Measurements from ENCODE around the gene GINS1.

Gene GINS1

DNA sequence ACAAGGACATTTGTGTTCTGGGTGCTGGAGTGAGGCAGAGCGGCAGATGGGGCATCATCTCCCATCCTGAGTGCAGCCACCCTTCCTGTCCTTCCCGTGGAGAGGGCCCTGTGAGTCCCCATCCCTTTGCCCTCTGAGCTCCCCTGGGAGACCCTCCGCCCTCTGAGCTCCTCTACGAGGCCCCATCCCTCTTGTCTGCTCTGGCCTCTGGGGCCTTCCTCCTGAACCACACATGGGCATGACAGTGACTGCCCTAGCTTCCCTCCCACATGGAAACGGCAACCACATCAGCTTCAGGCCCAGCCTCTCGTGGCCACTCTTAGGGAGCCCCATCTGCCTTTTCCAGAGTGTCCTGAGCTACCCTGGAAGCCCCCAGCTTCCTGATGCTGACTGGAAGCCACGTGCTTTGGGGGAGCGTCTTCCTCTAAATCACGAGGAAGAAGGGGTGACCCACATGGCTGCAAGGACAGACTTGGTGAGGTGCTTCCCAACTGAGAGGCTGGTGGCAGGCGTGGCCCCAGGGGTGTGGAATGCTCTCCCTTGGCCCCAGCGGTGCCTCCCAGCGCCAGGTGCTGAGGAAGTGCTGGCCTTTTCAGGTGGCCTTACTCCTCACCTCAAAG, 52.6 kb downstream of the GINS1 start:
- TF ChIP-seq, protein P1, sequence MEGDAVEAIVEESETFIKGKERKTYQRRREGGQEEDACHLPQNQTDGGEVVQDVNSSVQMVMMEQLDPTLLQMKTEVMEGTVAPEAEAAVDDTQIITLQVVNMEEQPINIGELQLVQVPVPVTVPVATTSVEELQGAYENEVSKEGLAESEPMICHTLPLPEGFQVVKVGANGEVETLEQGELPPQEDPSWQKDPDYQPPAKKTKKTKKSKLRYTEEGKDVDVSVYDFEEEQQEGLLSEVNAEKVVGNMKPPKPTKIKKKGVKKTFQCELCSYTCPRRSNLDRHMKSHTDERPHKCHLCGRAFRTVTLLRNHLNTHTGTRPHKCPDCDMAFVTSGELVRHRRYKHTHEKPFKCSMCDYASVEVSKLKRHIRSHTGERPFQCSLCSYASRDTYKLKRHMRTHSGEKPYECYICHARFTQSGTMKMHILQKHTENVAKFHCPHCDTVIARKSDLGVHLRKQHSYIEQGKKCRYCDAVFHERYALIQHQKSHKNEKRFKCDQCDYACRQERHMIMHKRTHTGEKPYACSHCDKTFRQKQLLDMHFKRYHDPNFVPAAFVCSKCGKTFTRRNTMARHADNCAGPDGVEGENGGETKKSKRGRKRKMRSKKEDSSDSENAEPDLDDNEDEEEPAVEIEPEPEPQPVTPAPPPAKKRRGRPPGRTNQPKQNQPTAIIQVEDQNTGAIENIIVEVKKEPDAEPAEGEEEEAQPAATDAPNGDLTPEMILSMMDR (IDR thresholded peaks at IDR 0.05; ENCODE audit: extremely low read depth, insufficient read depth, missing control alignments), result no peak
- in situ Hi-C loops (cut with MboI; ENCODE audit: low pct_unique_long_range_greater_than_20kb, low sequenced_read_pairs, unreplicated experiment), result no loop called here
- peak; percentile 4 for DNase-seq (ENCODE audit: low spot score)

DNA sequence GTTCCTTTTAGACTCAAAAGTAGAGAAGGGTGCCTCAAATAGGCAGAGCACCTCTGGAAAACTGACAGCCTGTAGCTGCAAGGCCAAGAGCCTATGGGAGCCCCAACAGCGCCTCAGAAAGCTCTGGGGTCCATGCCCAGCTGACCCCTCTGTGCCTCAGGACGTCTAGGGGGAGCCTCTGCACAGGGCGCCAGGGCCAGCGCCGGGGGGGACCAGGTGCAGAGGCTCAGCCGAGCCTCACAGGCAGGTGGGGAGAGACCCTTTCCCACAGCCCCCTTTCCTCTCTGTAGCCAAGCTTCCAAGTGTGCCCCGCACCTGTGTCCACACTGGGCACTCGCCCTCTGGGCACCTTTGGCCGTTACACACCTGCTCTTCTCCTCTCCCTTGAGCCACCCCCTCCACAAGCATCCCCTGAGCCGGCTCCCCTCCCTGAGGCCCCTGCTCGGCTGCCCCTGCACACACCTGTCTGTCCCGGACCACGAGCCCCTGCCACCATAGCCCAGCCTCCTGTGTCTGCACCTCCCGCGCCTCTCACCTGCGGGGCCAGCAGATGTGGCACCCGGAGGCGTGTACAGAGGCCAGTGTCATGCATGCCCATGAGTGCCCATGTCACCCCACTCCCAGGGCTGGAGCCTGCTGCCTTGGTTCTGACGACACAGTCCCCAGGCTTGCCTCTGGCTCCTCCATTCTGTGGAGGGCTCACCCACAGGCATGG, 53.2 kb downstream of the GINS1 start:
- in situ Hi-C loops (cut with MboI; ENCODE audit: low pct_unique_long_range_greater_than_20kb, low sequenced_read_pairs, unreplicated experiment), result no loop called here
- no peak for DNase-seq (ENCODE audit: low spot score)
- TF ChIP-seq, protein P1 (IDR thresholded peaks at IDR 0.05; ENCODE audit: extremely low read depth, insufficient read depth, missing control alignments), result no peak

DNA sequence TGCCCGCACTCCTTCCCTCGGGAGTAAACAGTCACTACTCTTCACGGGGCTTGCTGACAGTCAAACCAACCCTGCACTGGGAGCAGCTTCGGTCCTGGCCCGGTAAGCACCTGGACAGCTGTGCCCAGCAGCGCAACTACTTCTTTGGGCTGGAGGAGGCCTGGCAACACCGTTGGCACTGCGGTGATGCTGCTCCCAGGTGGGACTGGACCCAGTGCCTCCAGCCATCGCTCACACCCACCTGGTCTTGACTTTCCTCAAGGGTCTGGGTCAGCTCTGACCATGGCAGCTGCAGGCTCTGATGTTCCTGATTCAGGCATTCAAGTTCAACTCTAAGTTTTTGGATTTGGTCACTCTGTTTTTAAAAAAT, 53.8 kb downstream of the GINS1 start:
- DNase-seq (ENCODE audit: low spot score), result no peak
- TF ChIP-seq, protein P1 (IDR thresholded peaks at IDR 0.05; ENCODE audit: extremely low read depth, insufficient read depth, missing control alignments), result no peak
- in situ Hi-C loops (cut with MboI; ENCODE audit: low pct_unique_long_range_greater_than_20kb, low sequenced_read_pairs, unreplicated experiment), result no loop called here

DNA sequence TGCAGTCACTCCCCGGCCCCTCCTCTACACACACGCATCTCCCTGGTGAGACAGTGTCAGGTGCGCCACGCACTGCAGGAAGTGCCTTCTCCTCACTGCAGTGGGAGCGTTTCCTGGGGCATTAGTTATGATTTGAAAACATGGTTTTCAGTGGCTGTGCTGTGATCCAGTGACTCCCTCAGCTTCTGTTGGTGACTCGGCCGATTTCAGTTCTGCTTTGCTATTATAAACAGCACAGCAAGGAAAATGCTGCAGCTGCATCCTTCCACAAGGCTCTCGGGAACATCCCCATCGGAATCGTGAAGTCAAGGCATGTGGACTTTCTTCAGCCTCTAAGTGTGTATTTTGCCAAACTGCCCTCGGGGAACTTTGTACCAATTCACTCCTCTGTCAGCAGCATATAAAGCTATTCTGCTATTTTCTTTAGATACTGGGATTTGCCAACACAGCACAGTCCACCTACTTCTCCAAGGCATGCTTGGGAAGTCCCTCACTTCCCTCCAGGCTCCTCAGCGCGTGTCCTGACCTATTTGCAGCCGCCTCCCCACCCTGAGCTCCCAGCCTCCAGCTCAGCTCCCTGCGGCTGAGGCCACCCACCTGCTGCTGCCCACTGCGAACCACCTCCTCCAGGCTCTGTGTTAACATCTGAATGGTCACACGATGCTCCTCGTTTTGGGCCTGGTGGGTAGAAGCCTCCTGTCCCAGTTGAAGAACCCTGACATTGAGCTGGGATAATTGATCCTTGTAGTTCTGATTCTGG, 54.5 kb downstream of the GINS1 start:
- in situ Hi-C loops (cut with MboI; ENCODE audit: low pct_unique_long_range_greater_than_20kb, low sequenced_read_pairs, unreplicated experiment), result no loop called here
- DNase-seq (ENCODE audit: low spot score), result peak; percentile 12
- TF ChIP-seq, protein P1 (IDR thresholded peaks at IDR 0.05; ENCODE audit: extremely low read depth, insufficient read depth, missing control alignments), result no peak

DNA sequence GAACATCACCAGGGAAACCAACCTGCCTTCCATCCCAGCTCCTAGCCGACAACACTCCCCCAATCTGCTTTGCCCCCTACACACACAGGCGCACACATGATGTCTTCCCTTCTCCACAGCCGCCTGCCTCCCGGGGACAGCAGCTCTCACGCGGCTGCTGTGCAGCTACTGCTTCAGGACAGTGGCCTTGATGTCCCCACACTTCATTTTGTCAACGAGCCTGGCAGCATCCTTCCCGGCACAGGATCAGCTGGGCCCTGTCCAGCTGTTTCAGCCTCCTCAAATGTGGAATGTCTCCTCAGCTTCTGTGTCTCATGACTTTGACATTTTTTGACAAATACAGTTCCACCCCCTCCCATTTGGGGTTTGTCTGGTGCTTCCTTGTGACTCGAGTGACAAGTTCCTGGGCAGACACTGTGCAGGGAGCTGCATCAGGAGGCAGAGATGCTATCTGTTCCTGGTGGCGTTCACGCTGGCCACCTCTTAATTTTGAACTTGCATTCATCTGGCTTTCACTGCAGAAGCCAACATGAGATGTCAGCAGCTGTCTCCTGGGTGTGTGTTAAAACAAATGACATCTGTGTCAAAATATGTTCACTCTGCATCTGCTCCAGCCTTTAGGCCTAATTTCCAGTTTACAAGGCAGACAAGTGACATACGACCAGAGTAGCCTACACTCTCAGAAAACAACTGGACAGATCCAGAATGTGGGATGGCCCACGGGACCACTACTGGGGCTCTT, 57.2 kb downstream of the GINS1 start:
- TF ChIP-seq, protein P1 (IDR thresholded peaks at IDR 0.05; ENCODE audit: extremely low read depth, insufficient read depth, missing control alignments), result no peak
- DNase-seq (ENCODE audit: low spot score), result no peak
- in situ Hi-C loops (cut with MboI; ENCODE audit: low pct_unique_long_range_greater_than_20kb, low sequenced_read_pairs, unreplicated experiment), result no loop called here
